Activated naive CD8-positive, alpha-beta T cell treated with anti-CD3 and anti-CD28 coated beads, Interleukin-2, amount 50 U/mL, for 24 hours (primary cell): ENCODE results near the gene CBFA2T3.
"Not testable (repeated sequence)": the region's sequence is repeated elsewhere in the genome, so short reads cannot be mapped to it uniquely, and the experiment has no call there.

ENCODE experiments used
- ATAC-seq: fragments of 150-1000 bp; cut with Tn5 transposase; one replicate; pipeline ENCODE4 v1.10.0; 2021
- DNase-seq: peaks from one replicate; pipeline ENCODE4 v3.0.0; 2021
- H3K27ac Mint-ChIP-seq: one replicate; pipeline ENCODE4 v1.8.0; 2021; ENCODE audit warnings: mild to moderate bottlenecking, mixed read lengths
- H3K27me3 Mint-ChIP-seq: one replicate; pipeline ENCODE4 v1.8.0; 2021; ENCODE audit warnings: mixed read lengths
- H3K36me3 Mint-ChIP-seq: one replicate; pipeline ENCODE4 v1.8.0; 2021; ENCODE audit warnings: low read depth, mixed read lengths
- H3K4me1 Mint-ChIP-seq: one replicate; pipeline ENCODE4 v1.8.0; 2021; ENCODE audit warnings: mixed read lengths
- H3K4me3 Mint-ChIP-seq: one replicate; pipeline ENCODE4 v1.8.0; 2021; ENCODE audit warnings: mild to moderate bottlenecking, moderate library complexity, mixed read lengths
- H3K9me3 Mint-ChIP-seq: one replicate; pipeline ENCODE4 v1.8.0; 2021; ENCODE audit warnings: mixed read lengths

The CBFA2T3 gene

GRCh38 chr16:89005201-89006035, 28.4 kb upstream of the CBFA2T3 start:
- H3K36me3 Mint-ChIP-seq, result no peaks in the 10 kb centered on the region
- no peak overlapping the region for H3K27ac Mint-ChIP-seq
- peaks cover 36% of the 10 kb centered on the region for H3K27me3 Mint-ChIP-seq
- H3K4me1 Mint-ChIP-seq, result peaks cover 6% of the 10 kb centered on the region
- ATAC-seq (no peak), DNase-seq (no peak)
- H3K9me3 Mint-ChIP-seq, result peaks cover 3% of the 10 kb centered on the region
- no peak overlapping the region for H3K4me3 Mint-ChIP-seq

- no peak for DNase-seq
These were observed 27.3 kb upstream of the CBFA2T3 start for GRCh38 chr16:89004209-89004831.

GRCh38 chr16:89003831-89004208, 26.8 kb upstream of the CBFA2T3 start:
- no peak for ATAC-seq
- no peak for DNase-seq
- peaks cover 9% of the 10 kb centered on the region for H3K9me3 Mint-ChIP-seq
- peaks cover 29% of the 10 kb centered on the region for H3K27me3 Mint-ChIP-seq
- peaks cover 16% of the 10 kb centered on the region for H3K4me1 Mint-ChIP-seq
- no peak overlapping the region for H3K4me3 Mint-ChIP-seq
- no peak overlapping the region for H3K27ac Mint-ChIP-seq
- H3K36me3 Mint-ChIP-seq, result no peaks in the 10 kb centered on the region

More at GRCh38 chr16:89004209-89004831, 27.3 kb upstream of the CBFA2T3 start:
- H3K4me1 Mint-ChIP-seq, result peaks cover 11% of the 10 kb centered on the region
- H3K9me3 Mint-ChIP-seq, result peaks cover 5% of the 10 kb centered on the region
- no peaks in the 10 kb centered on the region for H3K36me3 Mint-ChIP-seq
- peaks cover 31% of the 10 kb centered on the region for H3K27me3 Mint-ChIP-seq
- H3K4me3 Mint-ChIP-seq, result no peak overlapping the region
- ATAC-seq, result peak; percentile 29
- no peak overlapping the region for H3K27ac Mint-ChIP-seq

GRCh38 chr16:89002851-89003830, 26.1 kb upstream of the CBFA2T3 start:
- ATAC-seq, result no peak
- H3K9me3 Mint-ChIP-seq, result peaks cover 9% of the 10 kb centered on the region
- H3K27ac Mint-ChIP-seq, result no peak overlapping the region
- DNase-seq, result no peak
- H3K4me1 Mint-ChIP-seq, result peaks cover 16% of the 10 kb centered on the region
- H3K27me3 Mint-ChIP-seq, result peaks cover 29% of the 10 kb centered on the region
- H3K4me3 Mint-ChIP-seq, result no peak overlapping the region
- no peaks in the 10 kb centered on the region for H3K36me3 Mint-ChIP-seq

DNA sequence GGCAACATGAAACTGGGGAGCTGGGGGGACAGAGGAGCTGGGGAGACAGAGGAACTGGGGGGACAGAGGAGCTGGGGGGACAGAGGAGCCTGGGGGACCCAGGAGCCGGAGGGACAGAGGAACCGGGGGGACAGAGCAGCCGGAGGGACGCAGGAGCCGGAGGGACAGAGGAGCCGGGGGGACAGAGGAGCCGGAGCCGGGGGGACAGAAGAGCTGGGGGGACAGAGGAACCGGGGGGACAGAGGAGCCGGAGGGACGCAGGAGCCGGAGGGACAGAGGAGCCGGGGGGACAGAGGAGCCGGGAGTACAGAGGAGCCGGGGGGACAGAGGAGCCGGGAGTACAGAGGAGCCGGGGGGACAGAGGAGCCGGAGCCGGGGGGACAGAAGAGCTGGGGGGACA, 25.1 kb upstream of the CBFA2T3 start:
- H3K36me3 Mint-ChIP-seq, DNase-seq, ATAC-seq, H3K4me3 Mint-ChIP-seq, H3K9me3 Mint-ChIP-seq, H3K27ac Mint-ChIP-seq: not testable (repeated sequence)
- Mint-ChIP-seq H3K4me1 (peaks cover 16% of the 10 kb centered on the region), H3K27me3 (peaks cover 24% of the 10 kb centered on the region)

DNA sequence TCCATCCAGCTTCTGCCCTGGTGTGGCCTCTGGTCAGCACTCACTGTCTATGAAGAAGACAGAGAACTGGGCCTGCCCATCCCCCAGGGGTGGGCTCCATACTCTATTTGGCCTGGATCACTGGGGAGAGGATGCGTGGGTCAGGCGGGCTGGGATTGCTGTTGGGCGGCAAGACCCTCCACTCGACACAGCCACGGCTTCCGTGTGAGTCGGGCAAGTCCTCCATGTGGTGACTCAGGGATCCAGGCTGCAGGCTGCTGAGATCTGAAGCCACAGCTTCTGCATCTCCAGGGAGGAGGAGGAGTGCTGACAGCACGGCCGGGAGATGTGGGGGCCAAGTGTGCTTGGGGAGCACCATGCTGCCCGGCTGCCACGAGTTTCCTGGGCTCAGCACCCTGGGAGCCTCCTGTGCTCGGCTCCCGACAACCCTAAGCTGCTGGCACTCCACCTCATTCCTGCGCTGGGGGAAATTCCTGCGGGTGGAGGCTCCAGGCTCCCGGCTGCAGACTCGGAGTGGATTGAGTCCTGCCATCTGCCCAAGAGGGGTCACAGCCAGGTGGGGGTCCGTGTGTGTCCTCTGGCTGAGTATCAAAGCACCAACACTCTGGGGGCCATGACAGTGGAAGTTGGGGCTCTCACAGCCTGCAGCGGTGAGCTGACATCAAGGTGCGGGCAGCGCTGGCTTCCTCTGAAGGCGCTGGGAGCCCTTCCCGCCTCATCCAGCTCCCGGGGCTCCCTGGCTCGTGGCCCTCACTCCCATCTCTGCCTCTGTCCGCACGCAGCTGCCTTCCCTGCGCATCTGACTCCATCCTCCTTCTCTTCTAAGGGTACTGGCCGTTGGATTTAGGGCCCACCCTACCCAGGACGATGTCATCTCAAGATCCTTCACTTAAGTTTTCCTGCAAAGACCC, 24.4 kb upstream of the CBFA2T3 start:
- peaks cover 9% of the 10 kb centered on the region for H3K9me3 Mint-ChIP-seq
- DNase-seq, result no peak
- ATAC-seq, result no peak
- peaks cover 24% of the 10 kb centered on the region for H3K27me3 Mint-ChIP-seq
- peaks cover 5% of the 10 kb centered on the region for H3K36me3 Mint-ChIP-seq
- no peak overlapping the region for H3K27ac Mint-ChIP-seq
- H3K4me3 Mint-ChIP-seq, result no peak overlapping the region
- H3K4me1 Mint-ChIP-seq, result peaks cover 16% of the 10 kb centered on the region

DNA sequence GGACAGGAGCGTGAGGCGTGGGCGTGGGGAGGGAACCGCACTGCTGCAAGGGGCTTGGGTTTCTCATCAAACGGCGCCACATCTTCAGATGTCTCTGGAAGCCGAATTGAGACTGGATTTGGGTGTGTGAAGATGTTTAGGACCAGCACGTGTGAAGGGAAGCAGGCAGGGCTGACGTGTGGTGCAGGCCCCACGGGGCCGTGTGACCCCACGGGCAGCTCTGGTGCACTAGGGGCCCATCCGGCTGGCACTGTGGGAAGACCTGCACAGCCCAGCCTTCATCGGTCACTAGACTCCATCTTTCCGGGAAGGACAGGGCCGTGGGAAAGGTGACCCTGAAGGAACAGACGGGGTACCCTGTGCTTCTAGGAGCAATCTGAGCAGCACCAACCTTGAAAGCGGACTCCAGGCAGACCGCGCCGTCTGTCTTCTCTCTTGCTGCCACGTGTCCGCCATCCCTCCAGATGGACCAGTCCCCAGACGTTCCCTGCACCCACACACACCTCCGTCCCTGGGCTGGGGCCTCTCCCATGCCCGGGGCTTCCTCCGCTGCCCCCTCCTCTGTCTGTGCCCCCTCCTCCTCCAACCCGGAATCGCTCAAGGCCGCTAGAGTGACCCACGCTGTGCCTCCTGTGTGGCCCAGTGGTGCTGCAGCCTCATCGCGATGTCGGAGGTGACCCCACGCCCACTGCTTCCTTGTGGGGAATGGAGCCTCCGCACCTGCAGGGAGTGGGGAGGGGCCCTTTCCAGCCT, 23.4 kb upstream of the CBFA2T3 start:
- peaks cover 22% of the 10 kb centered on the region for H3K27me3 Mint-ChIP-seq
- no peak for ATAC-seq
- H3K4me1 Mint-ChIP-seq, result peaks cover 16% of the 10 kb centered on the region
- H3K36me3 Mint-ChIP-seq, result peaks cover 5% of the 10 kb centered on the region
- DNase-seq, result peak; percentile 47
- peaks cover 9% of the 10 kb centered on the region for H3K9me3 Mint-ChIP-seq
- H3K27ac Mint-ChIP-seq, result no peak overlapping the region
- H3K4me3 Mint-ChIP-seq, result no peak overlapping the region

DNA sequence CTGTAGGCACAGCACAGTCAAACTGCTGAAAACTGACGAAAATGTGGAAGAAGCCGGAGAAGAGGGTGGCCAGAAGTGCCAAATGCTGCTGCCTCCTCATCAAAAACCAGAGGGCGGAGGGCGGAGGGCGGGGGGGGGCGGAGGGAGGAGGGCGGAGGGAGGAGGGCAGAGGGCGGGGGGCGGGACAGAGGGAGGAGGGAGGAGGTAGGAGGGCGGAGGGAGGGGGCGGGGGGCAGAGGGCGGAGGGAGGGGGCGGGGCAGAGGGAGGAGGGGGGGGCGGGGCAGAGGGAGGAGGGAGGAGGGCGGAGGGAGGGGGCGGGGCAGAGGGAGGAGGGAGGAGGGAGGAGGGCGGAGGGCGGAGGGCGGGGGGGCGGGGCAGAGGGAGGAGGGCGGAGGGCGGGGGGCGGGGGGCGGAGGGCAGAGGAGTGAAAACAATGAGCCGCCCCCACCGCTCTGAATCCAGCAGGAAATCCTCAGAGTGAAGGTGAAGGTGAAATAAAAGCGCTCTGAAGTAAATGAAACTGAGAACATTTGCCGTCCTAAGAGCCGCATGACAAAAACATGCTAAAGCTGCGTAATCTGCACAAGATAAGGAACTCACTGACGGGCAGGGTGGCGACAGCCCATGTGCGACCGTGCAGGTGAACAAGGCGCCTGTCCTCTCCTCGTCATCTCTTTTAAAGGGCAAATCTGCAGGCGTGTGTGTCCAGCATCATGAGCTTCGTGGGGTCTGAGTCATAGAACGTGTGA, 22.6 kb upstream of the CBFA2T3 start:
- no peak overlapping the region for H3K4me3 Mint-ChIP-seq
- DNase-seq, result no peak

GRCh38 chr16:88995746-88996535, 18.9 kb upstream of the CBFA2T3 start:
- peaks cover 8% of the 10 kb centered on the region for H3K27me3 Mint-ChIP-seq
- no peak for DNase-seq
- ATAC-seq, result no peak
- no peak overlapping the region for H3K27ac Mint-ChIP-seq
- H3K9me3 Mint-ChIP-seq, result peaks cover 9% of the 10 kb centered on the region
- H3K4me3 Mint-ChIP-seq, result no peak overlapping the region
- H3K36me3 Mint-ChIP-seq, result peaks cover 5% of the 10 kb centered on the region
- H3K4me1 Mint-ChIP-seq, result peaks cover 10% of the 10 kb centered on the region

More for the DNA sequence above, 22.6 kb upstream of the CBFA2T3 start:
- H3K4me1 Mint-ChIP-seq, result peaks cover 16% of the 10 kb centered on the region
- H3K9me3 Mint-ChIP-seq, result peaks cover 9% of the 10 kb centered on the region
- peaks cover 5% of the 10 kb centered on the region for H3K36me3 Mint-ChIP-seq
- H3K27ac Mint-ChIP-seq, result no peak overlapping the region
- H3K27me3 Mint-ChIP-seq, result peaks cover 20% of the 10 kb centered on the region
- peak; percentile 51 for ATAC-seq

DNA sequence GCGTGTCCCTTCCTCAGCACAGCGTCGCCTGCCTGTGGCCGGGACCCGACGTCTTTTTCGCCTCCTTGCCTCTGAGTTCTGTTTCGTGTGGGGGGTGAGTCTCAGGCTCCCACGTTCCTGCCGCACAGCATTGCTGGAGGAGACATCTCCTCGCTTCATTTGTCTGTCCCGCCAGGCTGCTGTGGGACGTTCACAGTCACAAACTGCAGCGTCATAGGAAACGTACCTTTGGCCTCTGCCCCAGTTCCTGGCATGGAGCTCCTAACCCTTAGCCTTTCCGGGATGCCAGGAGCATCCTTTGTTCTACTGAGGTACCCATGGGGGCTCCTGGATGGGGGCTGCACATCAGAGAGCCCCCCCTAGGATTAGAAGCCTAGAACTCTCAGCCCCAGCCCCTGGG, 18.2 kb upstream of the CBFA2T3 start:
- H3K4me1 Mint-ChIP-seq, result peaks cover 9% of the 10 kb centered on the region
- ATAC-seq, result no peak
- no peak overlapping the region for H3K27ac Mint-ChIP-seq
- peaks cover 5% of the 10 kb centered on the region for H3K36me3 Mint-ChIP-seq
- no peak overlapping the region for H3K4me3 Mint-ChIP-seq
- H3K9me3 Mint-ChIP-seq, result peaks cover 9% of the 10 kb centered on the region
- DNase-seq, result no peak
- peaks cover 8% of the 10 kb centered on the region for H3K27me3 Mint-ChIP-seq

- Mint-ChIP-seq H3K4me3 (no peak overlapping the region), H3K4me1 (peaks cover 5% of the 10 kb centered on the region), H3K27ac (no peak overlapping the region), H3K9me3 (peaks cover 5% of the 10 kb centered on the region), H3K27me3 (peaks cover 4% of the 10 kb centered on the region), H3K36me3 (peaks cover 5% of the 10 kb centered on the region)
- ATAC-seq, result no peak
- DNase-seq, result no peak
These were observed 17.7 kb upstream of the CBFA2T3 start for GRCh38 chr16:88994695-88995094.
